Left lung (tissue), 10 donors: ENCODE measurements around the gene CRYBG3. TPM values are rescaled to one million over a fixed set of nuclear protein-coding genes. Genes with fewer than 3 reads are reported as not detected.

Experiments used
- ATAC-seq: fragments of 200-7000 bp; cut with Tn5 transposase; one replicate; pipeline ENCODE4 v1.9.1; 2020; ENCODE audit warnings: moderate library complexity
- DNase-seq, 4 donors: peaks; one replicate each; pipeline ENCODE4 v3.0.0-alpha.2; 2013 to 2020
- H3K27ac ChIP-seq, 2 donors: fragments of 200-600 bp; sonication (generic) in 1 of 2; one replicate each; pipeline versions ENCODE4 v1.5.0 to v1.8.0; 2020 to 2021
- H3K27me3 ChIP-seq, 2 donors: fragments of 200-600 bp; sonication (generic) in 1 of 2; one replicate each; pipeline versions ENCODE4 v1.5.0 to v1.8.0; 2020 to 2021
- H3K36me3 ChIP-seq, 2 donors: fragments of 200-600 bp; sonication (generic) in 1 of 2; one replicate each; pipeline versions ENCODE4 v1.5.0 to v1.8.0; 2020 to 2021
- H3K4me1 ChIP-seq, 2 donors: fragments of 200-600 bp; one replicate each; pipeline ENCODE4 v1.8.0; 2021
- H3K4me3 ChIP-seq, 2 donors: fragments of 200-600 bp; sonication (generic) in 1 of 2; one replicate each; pipeline versions ENCODE4 v1.5.0 to v1.8.0; 2020 to 2021; ENCODE audit warnings: mild to moderate bottlenecking in 1 of 2
- H3K9me3 ChIP-seq, 2 donors: fragments of 200-600 bp; sonication (generic) in 1 of 2; one replicate each; pipeline versions ENCODE4 v1.5.0 to v1.8.0; 2020 to 2021
- CTCF ChIP-seq, 2 donors: fragments of 200-600 bp; sonication (generic) in 1 of 2; IDR thresholded peaks; one replicate each; pipeline versions ENCODE4 v1.5.0 to v1.8.0; 2021; ENCODE audit warnings: antibody characterized with exemption in 2 of 2
- intact Hi-C, 2 donors: fragments of 100-400 bp; cut with DNase I; formaldehyde crosslinking; loops; one replicate each; pipeline versions ENCODE4 v1.11.2 to v1.14.2; 2022
- polyA plus RNA-seq, 6 donors: library from polyadenylated mRNA; unstranded; fragments of 120-200 nt; gene quantifications; one replicate each; pipeline ENCODE4 v1.2.1, GENCODE V29; 2013; ENCODE audit not compliant: insufficient read length in 6 of 6
- total RNA-seq, 2 donors: library from RNA; stranded (reverse); fragmentation: NEBNext Ultra II Directional; extraction: Animal tissue kit (Norgen Biotek cat#: 25700); gene quantifications; one replicate each; pipeline ENCODE4 v1.2.1, GENCODE V29; 2021
- donor health status: DM: no; HTN: yes; CAD: no.
- donor health status: DM: no; HTN: no; CAD: no.

Gene CRYBG3
- total and polyA plus RNA-seq, 8 donors = 24.2 to 38.4 (median 31.6) TPM

GRCh38 chr3:97992547-97993173 lies 170.8 kb downstream of the CRYBG3 start:
- H3K4me1 ChIP-seq = no peaks in the 10 kb centered on the region
- DNase-seq (no peak), ATAC-seq (no peak)
- H3K36me3 ChIP-seq = no peaks in the 10 kb centered on the region
- H3K27ac ChIP-seq = no peak overlapping the region
- H3K4me3 ChIP-seq = no peak overlapping the region
- TF ChIP-seq CTCF (IDR thresholded peaks at IDR 0.05) = no peak
- H3K27me3 ChIP-seq = no peaks in the 10 kb centered on the region
- intact Hi-C loops = no loop called here
- no peaks in the 10 kb centered on the region for H3K9me3 ChIP-seq

- no peak overlapping the region for H3K27ac ChIP-seq
- H3K27me3 ChIP-seq = no peaks in the 10 kb centered on the region
- intact Hi-C loops = no loop called here
- H3K9me3 ChIP-seq = no peaks in the 10 kb centered on the region
- no peak for TF ChIP-seq CTCF (IDR thresholded peaks at IDR 0.05)
- no peak for DNase-seq
- no peak for ATAC-seq
- H3K4me3 ChIP-seq = no peak overlapping the region
- H3K4me1 ChIP-seq = no peaks in the 10 kb centered on the region
- no peaks in the 10 kb centered on the region for H3K36me3 ChIP-seq
Measured at GRCh38 chr3:97993526-97993925, 171.7 kb downstream of the CRYBG3 start.

GRCh38 chr3:97994328-97994945 lies 172.6 kb downstream of the CRYBG3 start:
- no peaks in the 10 kb centered on the region for H3K36me3 ChIP-seq
- intact Hi-C loops = no loop called here
- DNase-seq = no peak
- H3K4me1 ChIP-seq = no peaks in the 10 kb centered on the region
- no peaks in the 10 kb centered on the region for H3K27me3 ChIP-seq
- H3K9me3 ChIP-seq = no peaks in the 10 kb centered on the region
- H3K27ac ChIP-seq = no peak overlapping the region
- H3K4me3 ChIP-seq = no peak overlapping the region
- no peak for ATAC-seq
- TF ChIP-seq CTCF (IDR thresholded peaks at IDR 0.05) = no peak

Other genes with a start within 250 kb of the CRYBG3 start
- gene ARL6, start 57.3 kb upstream of the CRYBG3 start, total RNA-seq = 10 to 100 TPM in 1 of 2 donors, 1 to 10 TPM in 1; 9.9 to 12.4 TPM
- gene ARL6, start 57.3 kb upstream of the CRYBG3 start, polyA plus RNA-seq = 10 to 100 TPM; 17.4 to 27.1 (median 21.5) TPM
- gene RIOX2, start 150.4 kb downstream of the CRYBG3 start, total RNA-seq = 10 to 100 TPM; 16.6 to 29.3 TPM
- gene RIOX2, start 150.4 kb downstream of the CRYBG3 start, polyA plus RNA-seq = 10 to 100 TPM; 33.6 to 44.3 (median 39.1) TPM
- gene GABRR3, start 213.3 kb downstream of the CRYBG3 start, total RNA-seq = not detected
- under 1 TPM in 1 of 6 donors, not detected in 5; 0.10 TPM for gene GABRR3, start 213.3 kb downstream of the CRYBG3 start, polyA plus RNA-seq